GM04503 (cell line): ENCODE results near the gene LRRC51.

ENCODE experiments used
- DNase-seq: peaks from one replicate; pipeline ENCODE4 v3.0.0-alpha.2; 2012; ENCODE audit warnings: low read depth

Gene LRRC51, protein sequence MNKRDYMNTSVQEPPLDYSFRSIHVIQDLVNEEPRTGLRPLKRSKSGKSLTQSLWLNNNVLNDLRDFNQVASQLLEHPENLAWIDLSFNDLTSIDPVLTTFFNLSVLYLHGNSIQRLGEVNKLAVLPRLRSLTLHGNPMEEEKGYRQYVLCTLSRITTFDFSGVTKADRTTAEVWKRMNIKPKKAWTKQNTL

GRCh38 chr11:72080326-72081183 is at the start of gene LRRC51, which contains the start of gene NUMA1:
Gene LRRC51, plus strand, starts transcription at chr11:72080850. Its CDS starts 8,234 bp downstream, at chr11:72089084.
Gene NUMA1, minus strand, starts transcription at chr11:72080542. Its CDS starts 44,599 bp downstream, at chr11:72035943.
- DNase-seq, result peak; percentile 98

DNA sequence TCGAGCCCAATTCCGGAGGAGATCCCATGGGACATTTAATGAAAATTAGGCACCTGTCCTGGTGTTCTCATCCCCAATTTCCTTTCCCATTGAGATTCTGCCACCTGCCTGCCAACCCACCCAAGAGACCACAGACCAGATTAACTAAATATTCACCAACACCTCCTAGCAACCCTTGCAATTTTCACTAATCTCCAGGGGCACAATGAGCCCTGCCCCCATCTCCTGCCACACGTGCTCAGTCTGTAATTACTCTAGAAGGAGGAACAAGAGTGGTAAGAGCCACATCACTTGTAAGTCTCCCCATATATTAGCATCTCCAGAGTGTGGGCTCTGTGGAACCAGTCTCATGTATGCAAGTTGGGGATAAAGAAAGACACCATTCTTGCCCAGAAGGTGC is 44.0 kb upstream of the LRRC51 start:
- no peak for DNase-seq

- DNase-seq, result no peak
Observed at GRCh38 chr11:72037554-72038311, 42.9 kb upstream of the LRRC51 start.

DNA sequence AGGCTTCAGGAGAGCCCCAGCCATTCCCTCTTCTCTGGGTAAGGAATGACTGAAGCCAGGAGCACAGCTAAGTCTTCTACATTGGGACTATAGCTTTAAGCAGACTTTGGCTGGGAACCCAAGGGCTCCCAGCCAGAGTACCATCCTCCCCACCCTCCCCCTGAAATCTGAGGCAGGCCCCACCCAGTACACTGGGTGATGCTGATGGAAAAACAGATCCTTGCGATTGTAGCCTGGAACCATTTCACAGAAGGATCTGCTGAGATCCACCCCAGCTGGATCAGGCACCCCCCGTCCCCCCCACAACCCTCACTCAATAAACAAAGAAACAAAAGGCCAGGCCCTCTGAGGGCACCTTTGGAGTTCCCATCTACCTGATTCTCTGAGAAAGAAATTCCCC is 42.2 kb upstream of the LRRC51 start:
- no peak for DNase-seq

DNA sequence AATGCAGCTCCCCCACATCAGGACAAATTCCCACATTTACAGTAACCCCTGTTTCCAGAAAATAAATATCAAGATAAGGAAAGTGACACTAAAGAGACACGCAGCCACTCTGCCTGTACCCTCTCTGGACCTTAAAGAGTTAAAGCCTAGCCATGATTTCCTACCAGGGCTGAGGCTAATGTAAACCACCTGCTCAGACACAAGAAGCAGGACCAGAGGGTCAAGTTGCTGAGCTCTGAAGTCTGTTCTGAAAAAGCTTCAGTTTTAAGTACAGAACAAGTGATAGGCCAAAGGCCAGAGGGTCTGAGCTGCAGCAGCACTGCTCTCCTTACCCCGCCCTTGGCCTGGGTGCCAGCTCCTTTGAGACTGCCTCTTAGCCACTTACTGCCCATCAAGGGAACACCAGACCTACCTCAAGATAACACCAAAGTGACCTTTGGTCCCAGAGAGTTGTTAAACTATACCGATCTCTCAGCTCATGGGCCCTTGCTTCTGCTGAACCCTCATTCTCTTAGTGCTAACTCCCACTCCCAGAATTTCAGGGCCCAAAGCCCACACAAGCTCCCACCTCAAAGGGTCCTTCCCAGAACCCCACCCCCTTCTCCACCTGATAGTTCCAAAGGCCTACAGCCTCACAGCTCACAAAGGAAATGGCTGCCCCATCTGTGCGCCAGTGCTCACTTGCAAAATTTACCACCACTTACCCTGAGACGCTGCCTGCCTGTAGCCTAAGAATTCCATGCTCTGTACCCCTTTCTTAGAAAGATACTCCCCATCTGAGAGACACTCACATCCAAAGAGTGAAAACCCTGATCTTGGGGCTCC is 41.4 kb upstream of the LRRC51 start:
- no peak for DNase-seq

DNA sequence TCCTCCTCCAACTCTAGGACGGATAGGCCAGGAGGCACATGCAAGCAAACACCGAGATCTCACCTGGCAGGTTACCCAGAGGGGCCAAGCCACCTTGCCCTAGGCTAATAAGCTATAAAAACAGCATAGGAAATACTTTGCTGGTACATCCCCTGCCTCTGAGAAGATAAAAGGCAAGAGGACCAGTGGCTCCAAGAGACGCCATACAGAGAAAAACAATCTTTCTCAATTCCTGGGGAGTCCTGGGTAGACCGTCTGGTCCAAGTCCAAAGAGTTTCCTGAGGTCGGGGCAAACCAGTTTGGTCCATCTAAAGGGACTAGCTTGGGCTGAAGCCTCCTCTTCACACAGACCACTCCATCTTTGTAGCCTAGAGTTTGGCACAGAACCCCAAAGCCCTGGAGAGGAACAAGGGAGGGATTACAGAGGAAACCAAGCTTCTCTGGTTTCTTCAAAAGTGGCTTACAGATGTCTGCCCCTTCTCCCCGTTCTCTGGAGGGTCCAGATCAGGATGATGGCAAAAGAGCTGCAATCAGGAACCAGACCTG is 40.7 kb upstream of the LRRC51 start:
- DNase-seq, result no peak

DNA sequence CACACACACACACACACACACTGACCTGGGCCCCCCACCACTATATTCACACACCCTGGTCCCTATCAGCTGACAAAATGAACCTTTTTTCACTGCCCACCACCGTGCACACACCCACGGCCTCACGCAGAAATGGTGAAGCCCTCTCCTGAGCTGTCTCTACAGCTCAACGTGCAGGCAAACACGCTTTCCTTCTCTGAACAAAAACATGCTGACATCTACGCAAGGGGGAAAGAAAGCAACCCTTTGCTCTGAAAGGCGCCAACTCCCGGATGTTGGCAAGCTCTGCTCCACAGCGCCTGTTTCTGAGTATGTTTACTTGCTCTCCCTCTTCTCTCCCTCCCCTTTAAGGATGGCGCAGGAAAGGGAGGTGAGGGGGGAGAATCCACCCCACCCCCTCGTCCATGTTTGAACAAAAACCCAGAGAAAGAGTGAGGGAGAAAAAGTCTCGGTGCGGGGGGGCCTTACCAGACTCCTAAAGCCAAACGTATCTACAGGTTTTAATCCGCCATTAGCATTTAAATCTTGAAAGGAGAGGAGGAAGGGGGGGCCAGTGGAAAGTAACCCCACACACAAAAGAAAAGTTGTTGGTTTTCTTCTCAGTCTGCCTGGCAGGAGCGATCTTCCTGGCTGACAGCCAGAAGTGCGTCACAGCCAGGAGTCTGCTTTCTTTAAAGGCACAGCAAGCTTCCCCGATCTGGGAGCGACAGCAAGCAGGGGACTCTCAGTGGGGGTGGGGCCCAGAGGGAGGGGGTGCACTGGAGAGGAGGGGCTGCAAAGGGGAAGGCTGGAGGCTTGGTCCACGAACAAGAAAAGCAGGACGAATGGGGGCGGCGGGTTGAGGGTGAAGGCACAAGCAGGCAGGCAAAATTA is 39.9 kb upstream of the LRRC51 start:
- DNase-seq, result peak; percentile 77

DNA sequence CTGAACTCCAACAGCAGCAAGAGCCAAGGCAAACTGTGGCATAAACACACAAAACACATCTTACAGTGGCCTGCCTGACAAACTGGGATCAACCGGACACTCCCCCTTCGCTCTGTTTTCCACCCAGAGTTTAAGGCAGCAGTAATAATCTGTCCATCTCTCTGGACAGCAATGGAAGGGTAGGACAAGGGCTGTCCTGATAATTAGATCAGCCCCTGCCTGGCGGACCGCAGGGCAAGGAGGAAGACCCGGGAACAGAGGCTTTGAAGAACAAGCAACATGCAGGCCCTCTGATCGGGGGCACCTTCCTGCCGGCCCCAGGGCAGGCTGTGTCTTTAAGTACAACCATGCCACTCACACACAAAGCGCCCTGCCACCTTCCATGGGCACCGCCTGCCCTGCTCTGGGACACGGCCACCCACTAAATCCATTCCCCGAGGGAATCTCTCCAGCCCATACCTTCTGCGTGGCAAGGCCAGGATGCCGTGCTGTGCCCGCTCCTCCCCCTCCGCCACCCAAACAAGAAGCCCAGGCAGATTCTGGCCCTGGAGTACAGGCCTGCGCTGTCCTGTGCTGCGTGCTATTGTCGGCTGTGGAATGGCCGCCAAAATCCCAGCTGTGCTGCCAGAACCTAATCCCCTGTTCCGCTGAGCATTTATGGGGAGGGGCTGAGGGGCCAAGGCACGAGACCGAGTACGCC is 39.1 kb upstream of the LRRC51 start:
- peak; percentile 43 for DNase-seq

- DNase-seq, result no peak
Observed at GRCh38 chr11:72042064-72042745, 38.4 kb upstream of the LRRC51 start.

GRCh38 chr11:72045849-72046248 is 34.8 kb upstream of the LRRC51 start:
- DNase-seq, result no peak

GRCh38 chr11:72048766-72049460 is 31.7 kb upstream of the LRRC51 start:
- no peak for DNase-seq

- DNase-seq, result no peak
Observed at GRCh38 chr11:72058416-72059034, 22.1 kb upstream of the LRRC51 start.

DNA sequence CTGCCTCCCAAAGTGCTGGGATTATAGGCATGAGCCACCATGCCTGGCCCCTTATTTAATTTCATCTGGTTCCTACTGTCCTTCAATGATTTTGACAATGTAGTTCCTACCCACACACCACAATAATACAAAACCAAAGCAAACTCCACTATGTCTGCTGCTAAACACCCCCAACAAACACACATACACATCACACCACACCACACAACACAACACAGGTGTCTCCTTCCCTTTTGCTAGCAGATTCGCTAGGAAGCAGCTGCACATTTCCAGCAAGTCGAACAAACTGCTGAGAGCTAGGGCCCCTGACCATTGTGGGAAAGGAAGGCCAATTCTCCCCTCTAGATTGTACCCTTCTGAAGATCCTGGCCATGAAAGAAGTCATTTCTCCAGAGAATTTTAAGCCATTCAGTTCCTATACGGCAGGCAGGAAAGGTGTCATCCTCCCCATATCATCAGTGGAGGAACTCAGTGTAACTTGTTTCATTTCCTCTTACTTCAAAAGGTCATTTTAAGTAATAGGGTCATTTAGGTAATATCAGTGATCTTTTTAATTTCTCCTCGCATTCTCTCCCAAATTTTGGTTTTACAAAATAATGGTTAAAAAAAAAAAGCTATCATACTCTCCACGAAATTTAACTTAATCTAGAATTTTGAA is 18.8 kb upstream of the LRRC51 start:
- DNase-seq, result no peak

DNA sequence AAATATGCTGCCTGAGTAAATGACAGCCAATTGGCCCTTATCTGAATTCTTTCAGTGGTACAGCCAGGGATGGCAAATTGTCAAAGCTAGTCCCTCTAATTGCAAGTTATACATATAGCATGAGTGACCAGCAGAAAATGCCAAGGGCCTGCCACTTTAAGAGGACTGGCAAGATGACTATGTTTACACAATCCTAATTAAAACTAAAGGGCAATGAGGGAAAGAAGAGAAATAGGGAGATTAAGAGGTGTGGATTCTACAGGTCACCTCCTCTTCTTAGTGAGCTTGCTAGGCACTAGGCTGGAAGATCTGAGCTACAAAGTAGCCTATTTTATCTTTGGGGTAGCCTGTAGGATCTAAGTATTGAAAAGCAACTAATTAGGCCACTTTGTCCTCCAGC is 13.8 kb upstream of the LRRC51 start:
- DNase-seq, result no peak

GRCh38 chr11:72067266-72067665 is 13.4 kb upstream of the LRRC51 start:
- DNase-seq, result no peak

- DNase-seq, result no peak
Observed at GRCh38 chr11:72067676-72068075, 13.0 kb upstream of the LRRC51 start.

DNA sequence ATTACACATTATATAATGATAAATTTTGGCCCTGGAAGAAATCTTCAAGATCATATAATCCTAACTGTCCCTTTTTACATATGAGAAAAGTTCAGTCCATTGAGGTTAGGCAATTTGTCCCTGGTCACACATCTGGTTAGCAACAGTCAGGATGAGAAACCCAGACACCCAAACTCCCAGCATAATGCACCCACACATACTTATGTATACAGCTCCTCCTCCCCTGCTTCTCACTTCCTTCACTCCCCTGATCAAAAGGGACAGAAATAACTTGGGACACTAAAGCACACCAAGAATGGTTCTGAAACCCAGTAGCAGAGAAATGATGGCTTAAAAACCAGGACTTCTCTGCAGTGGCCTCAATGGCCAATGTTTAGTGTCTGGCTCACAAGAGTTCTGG is 11.4 kb upstream of the LRRC51 start:
- DNase-seq, result no peak

DNA sequence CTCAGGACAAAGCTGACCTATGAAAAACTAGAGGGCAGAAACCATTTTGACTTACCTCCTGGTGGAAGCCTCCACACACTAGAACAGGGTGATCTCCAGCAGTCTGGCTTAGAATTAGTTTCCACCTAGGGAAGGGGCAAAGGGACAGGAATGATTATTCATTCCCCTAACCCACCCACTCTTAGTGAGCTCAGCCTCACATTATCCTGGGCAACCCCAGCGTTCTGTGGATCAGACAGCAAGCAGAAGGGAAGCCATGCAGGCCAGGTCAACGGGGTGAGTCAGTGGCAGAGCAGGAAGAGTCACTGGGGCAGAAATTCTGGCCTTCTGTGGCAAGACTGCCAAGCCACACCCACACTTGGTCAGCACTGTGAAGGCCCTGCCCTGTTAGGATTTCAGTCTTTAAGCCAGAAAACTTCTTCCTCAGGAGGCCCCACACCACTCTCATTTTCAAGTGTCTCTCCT is 10.8 kb upstream of the LRRC51 start:
- DNase-seq, result peak; percentile 65
